Measurements from ENCODE around the gene TRIM71.
"Not testable (repeated sequence)": the region's sequence is repeated elsewhere in the genome, so short reads cannot be mapped to it uniquely, and the experiment has no call there.

Gene TRIM71

DNA sequence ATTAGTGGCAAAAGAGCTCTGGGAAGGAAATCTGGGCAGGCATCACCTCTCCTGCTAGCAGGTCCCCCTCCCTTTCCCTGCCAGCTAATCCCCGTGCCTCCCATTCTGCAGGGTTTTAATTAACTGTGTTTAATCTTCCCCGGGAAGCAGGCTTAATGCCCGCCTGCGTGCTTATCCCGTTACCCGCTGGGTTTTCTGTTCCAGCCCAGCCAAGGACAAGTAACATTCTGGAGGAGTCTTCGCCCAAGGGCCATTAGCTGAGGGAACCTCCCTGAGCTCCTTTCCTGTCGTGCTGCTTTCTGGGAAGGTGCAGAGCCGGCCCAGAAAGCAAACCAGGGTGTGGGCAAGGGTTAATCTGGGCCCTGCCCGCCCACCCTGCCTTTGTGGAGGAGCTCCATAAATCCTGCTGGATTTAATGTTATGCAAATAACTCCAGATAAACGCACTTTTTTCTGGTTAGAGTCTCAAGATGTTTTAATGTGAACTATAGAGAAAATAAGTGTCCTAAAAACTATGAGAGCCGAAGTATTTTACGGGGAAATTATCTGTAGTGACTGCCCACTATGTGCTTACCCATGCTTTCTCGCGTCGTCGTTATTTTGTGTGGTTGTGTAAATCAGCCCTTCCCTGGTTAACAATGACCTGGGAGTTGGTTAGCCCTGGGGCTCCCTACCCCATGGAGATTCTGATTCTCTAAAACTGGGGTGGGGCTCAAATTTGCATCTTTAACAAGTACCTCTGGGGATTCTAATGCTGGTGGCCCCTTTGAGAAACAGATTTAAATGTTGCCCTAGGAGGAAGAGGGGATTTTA is 25.9 kb downstream of the TRIM71 start:
- no peak for DNase-seq

DNA sequence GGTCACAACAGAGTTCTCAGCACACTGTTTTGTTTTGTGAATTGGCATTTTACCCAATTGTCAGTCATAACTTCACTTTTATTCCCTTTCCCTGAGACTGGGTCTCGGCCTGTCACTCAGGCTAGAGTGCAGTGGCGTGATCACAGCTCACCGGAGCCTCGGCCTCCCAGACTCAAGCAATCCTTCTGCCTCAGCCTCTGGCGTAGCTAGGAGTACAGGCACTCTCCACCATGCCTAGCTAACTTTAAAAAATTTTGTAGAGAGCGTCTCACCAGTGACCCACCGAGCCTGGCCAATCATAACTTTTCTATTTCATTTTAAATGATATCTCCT is 26.5 kb downstream of the TRIM71 start:
- DNase-seq, result no peak

GRCh38 chr3:32844914-32845313 is 27.1 kb downstream of the TRIM71 start:
- no peak for DNase-seq

DNA sequence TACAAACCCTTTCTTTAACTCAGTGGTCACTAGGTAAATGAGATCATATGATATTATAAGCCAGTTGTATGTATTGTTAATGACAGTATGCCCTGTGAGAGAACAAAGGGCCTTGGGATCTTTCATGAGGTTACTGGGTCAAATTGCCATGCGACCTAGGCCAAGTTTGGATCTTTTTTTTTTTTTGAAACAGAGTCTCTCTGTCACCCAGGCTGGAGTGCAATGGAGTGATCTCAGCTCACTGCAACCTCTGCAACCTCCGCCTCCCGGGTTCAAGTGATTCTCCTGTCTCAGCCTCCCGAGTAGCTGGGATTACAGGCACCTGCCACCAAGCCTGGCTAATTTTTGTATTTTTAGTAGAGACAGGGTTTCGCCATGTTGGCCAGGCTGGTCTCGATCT is 27.7 kb downstream of the TRIM71 start:
- DNase-seq, result not testable (repeated sequence)

DNA sequence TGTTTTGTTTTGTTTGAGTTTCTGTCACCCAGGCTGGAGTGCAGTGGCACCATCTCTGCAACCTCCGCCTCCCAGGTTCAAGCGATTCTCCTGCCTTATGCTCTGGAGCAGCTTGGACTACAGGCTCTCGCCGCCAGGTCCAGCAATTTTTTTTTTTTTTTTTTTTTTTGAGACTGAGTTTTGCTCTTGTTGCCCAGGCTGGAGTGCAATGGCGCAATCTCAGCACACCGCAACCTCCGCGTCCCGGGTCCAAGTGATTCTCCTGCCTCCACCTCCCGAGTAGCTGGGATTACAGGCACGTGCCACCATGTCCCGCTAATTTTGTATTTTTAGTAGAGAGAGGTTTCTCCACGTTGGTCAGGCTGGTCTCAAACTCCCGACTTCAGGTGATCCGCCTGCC is 29.2 kb downstream of the TRIM71 start:
- not testable (repeated sequence) for DNase-seq

DNA sequence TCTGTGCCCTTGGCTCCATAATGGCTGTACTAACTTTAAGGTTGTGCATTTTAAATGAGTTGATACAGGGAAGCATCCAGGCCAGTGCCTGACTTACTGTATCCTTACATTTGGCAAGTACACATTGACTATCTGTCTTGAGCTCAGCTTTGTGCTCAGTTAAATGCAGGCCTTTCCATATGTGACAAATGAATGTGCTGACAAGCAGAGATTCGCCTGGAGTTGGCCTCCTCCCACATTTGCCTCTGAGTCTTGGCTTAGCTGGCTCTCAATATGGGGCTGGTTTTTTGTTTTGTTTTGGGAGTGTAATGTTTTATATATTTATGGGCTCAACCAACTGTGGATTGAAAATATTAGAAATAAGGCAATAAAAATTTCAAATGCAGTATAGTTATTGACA is 29.7 kb downstream of the TRIM71 start:
- DNase-seq, result no peak

- no peak for DNase-seq
These were observed 30.4 kb downstream of the TRIM71 start for GRCh38 chr3:32848215-32848614.

GRCh38 chr3:32849046-32849445 is 31.2 kb downstream of the TRIM71 start:
- no peak for DNase-seq

DNA sequence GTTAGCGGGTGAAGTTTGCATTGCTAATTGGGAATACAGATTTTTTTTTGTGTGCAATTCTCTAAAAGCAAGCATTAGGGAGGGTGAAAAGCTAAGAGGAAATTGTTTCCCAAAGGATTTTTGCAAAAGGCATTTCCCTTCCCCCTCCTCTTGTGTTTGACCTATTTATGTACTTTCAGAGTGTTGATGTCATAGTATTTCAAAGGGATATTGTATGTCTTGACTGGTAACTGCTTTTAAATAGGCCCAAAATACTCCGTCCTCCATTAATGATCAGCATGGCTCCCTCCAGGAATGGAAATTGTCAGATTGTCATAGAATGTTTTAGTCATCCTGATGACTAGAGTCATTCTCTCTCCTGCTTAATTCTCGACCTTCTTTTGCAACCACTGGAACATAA is 32.4 kb downstream of the TRIM71 start:
- no peak for DNase-seq

DNA sequence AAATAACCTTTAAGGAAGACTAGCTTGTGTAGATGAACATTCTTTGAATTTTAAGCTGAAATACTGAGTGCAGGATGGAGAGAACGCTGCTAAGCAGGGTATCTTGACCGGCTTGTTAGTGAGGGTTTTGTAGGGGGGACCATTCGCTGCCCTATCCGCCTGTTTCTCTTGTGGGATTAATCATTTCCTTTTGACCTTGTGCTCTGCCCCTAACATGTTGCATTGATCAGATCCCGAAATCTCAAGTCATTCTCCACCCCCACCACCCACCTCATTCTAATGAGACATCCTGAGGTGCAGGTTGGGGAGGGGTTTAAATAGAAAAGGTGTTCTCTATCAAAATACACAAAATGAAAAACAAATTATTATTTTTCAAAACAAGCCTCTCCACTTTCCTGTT is 32.8 kb downstream of the TRIM71 start:
- no peak for DNase-seq

DNA sequence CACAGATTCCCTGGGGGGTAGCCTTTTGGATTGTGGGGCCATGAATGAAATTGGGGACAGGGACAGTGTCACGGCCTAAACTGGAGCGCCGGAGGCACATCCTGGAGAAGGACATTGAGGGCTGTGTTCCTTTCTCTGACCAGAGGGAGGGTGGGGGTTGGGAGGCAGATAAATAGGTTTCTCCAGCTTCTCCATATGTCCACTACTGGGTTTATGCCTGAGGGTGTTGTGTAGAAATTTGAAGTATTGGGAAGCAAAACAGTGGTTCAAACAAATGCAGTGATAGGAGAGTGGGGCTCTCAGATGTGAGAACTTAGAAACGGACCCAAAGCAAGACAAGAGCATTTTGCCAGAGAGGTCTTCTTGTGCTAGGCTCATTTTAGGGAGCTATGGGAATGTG is 34.3 kb downstream of the TRIM71 start:
- no peak for DNase-seq

- DNase-seq, result no peak
These were observed 37.7 kb downstream of the TRIM71 start for GRCh38 chr3:32855350-32855953.

DNA sequence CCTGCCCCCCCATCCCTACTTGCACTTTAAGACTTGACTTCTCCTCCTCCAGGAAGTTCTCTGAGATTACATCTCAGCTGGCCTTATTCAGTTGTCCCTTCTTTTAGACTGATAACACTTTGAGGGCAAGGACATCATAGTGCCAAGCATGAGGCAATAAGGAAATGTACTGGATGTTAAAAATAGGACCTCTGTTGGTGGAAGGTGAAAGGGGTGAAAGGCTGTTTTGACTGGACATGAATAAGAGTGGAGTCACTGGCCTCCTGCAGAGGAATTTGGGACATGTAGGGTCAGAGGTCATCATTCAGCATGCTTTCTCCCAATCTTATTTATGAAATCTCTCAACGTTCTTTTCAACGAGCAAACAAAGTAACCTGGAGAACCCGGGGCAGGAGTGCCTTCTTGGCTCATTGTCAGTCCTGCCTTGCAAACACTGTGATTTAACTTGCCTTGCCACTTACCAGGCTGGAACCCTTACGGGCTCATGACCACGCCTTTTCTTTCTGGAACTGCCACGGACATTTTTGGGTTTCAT is 38.6 kb downstream of the TRIM71 start:
- DNase-seq, result no peak

DNA sequence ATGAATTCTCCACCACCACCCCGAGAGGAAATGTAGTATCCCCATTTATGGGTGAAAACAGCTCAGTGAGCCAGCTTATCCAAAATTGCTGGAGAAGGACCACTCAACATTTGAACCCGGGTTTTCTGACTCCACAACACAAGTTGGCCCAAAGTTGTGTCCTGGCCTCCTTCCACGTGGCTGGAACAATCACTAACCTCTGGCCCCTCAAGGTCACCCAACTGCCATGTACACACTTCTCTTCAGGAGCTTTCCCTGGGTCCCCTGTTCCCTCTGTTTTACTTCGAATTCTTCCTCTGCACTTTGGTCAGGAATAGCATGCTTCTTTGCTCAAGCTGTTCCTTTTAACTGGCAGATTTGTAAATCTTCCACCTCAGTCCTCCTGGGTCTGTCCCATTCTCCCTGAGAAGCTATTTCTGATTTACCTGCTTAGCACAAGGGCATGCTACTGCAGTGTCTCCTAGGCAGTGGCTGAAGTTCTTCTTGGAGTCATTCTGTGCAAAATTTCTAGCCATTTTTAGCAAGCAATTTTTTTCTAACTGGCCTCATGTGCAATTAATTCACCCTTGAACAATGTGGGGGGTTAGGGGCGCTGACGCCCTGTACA is 39.2 kb downstream of the TRIM71 start:
- no peak for DNase-seq

GRCh38 chr3:32857921-32858320 is 40.1 kb downstream of the TRIM71 start:
- no peak for DNase-seq

- no peak for DNase-seq
These were observed 41.9 kb downstream of the TRIM71 start for GRCh38 chr3:32859604-32860237.

- DNase-seq, result no peak
These were observed 42.7 kb downstream of the TRIM71 start for GRCh38 chr3:32860499-32860898.

DNA sequence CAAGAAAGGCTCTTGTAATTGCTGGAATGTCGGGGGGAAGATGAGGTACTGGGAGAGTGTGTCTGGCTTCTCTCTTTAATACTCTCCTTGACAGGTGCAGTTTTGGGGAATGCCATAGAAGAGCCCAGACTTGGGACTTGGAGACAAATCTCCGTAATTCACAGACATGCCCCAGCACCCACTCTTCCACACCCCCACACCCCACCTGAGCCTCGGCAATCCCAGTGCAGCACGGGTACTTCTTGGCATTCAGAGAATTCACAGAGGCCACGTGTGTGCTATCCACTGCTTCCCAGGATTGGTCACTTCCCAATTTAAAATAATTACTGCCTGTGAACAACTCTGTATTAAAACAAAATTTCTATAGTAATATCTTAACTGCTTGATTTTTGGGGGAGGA is 43.9 kb downstream of the TRIM71 start:
- DNase-seq, result no peak

DNA sequence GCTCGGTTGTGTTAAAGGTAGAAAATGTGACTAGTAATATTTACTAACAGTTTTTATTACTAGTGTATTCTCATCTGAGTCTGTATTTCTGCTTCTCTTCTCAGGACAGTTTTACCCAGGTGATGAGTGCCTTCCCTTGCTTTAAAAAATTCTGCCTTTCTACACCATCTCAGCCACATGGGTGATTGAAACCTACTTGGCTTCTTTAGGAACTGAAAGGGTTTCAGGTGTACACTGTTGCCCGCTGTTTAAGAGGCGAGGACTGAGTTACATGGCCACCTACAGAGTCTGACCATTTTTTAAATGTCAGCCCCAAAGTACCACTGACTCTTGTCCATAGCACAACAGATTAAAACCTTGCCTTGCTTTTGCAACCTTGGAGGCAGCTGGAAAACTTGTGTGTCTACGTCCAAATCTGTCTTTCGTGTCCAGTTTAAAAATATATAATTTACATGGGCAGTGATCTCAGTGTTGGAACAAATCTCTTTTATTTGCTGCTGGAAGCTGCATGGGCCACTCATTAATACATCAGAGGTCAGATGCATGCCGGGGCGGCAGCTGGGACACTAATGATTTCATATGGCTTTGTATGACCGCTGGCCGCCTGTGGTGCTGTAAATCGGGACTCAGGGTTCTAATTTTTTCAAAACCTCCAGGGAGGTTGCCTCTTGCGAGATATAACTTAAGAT is 44.6 kb downstream of the TRIM71 start:
- no peak for DNase-seq

DNA sequence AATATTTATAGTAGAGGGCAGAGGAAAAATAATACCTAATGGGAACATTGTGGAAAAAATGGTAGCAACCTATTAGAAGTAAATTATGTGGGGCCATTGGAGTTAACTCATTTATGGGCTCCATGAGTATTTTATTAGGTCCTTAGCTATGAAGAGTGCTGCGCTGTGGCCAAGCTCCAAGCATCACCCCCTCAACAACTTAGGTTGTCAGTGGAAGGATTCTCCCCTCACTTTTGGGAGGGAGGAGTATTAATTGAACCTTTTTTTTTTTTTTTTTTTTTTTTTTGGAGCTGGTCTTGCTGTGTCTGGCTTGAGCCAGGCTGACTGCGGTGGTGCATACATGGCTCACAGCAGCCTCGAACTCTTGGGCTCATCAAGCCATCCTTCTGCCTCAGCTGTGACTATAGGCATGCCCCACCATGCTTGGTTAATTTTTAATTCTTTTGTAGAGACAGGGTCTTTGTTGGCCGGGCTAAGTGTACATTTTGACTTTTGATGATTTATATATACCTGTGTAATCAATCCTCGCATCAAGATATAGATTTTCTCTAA is 45.2 kb downstream of the TRIM71 start:
- no peak for DNase-seq

GRCh38 chr3:32865383-32865782 is 47.6 kb downstream of the TRIM71 start:
- DNase-seq, result no peak

GRCh38 chr3:32866533-32866932 is 48.7 kb downstream of the TRIM71 start:
- DNase-seq, result no peak

GRCh38 chr3:32867954-32868353 is 50.2 kb downstream of the TRIM71 start:
- DNase-seq, result no peak
